ENCODE measurements around the gene DENND4B.

The DENND4B gene

GRCh38 chr1:153968408-153968807, 21.9 kb upstream of the DENND4B start:
- no peak for DNase-seq (ENCODE audit: low spot score)

DNA sequence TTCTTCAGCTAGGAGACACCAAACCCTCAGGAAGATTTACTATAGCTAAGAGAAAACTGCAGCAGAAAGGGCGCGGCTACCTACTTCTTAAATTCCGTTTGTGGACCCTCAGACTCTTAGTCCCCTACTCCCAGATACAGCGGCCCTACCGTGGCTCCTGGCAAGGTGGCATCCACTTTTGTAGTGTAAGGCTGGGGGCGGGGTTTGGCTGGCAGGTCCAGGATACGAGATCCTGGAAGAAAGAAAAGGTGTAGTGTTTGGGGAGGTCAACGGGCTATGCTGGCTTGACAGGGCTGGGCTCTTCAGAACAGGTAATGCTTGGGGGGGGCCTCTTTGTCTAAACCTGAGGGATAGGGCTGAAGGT, 21.5 kb upstream of the DENND4B start:
- no peak for DNase-seq (ENCODE audit: low spot score)

DNA sequence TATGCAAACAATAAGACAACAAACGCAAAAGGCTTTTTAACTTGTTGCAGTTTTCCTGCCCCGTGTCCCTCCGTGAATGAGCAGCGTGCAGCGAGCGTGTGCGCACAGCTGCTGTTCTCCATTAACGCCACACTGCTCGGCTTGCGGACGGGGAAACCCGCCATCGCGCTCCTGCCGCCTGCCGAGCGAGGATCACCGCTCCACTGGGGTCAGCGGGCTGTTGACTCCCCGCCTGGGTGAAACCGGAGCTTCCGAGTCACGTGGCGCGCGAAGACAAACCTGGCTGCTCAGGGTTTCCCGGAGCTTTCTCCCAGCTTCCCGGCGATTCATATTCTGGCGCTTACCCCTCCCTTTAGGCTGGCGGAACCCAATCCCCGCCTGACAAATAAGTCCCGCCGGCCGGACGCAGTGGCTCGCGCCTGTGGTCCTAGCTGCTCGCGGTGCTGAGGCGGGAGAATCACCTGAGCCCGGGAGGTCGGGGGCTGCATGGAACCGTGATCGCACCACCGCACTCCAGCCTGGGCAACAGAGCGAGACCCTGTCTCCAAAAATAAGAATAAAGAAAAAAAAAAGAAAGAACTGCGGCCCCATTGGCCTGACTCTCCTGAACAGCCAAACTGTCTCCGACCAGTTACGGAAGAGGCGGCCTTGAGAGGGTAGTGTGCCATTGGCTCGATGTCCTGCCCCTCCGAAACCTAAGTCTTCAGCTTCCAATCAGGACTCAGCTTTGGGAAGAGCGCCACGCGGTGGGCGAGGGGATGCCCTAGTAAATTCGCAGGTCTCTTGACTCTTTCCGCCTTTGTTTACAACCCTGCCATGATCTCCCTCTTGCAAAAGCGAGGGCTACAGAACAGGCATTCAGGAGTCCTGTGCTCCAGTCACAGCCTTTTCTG, 20.8 kb upstream of the DENND4B start, which contains the start of gene CREB3L4:
Gene CREB3L4 (plus strand): TSS at position 796 of the 893 bp plus-strand sequence. CDS start 624 bp downstream, outside the sequence.
- peak; percentile 93 for DNase-seq (ENCODE audit: low spot score)

GRCh38 chr1:153963850-153964331, 17.4 kb upstream of the DENND4B start:
- DNase-seq (ENCODE audit: low spot score): no peak

DNA sequence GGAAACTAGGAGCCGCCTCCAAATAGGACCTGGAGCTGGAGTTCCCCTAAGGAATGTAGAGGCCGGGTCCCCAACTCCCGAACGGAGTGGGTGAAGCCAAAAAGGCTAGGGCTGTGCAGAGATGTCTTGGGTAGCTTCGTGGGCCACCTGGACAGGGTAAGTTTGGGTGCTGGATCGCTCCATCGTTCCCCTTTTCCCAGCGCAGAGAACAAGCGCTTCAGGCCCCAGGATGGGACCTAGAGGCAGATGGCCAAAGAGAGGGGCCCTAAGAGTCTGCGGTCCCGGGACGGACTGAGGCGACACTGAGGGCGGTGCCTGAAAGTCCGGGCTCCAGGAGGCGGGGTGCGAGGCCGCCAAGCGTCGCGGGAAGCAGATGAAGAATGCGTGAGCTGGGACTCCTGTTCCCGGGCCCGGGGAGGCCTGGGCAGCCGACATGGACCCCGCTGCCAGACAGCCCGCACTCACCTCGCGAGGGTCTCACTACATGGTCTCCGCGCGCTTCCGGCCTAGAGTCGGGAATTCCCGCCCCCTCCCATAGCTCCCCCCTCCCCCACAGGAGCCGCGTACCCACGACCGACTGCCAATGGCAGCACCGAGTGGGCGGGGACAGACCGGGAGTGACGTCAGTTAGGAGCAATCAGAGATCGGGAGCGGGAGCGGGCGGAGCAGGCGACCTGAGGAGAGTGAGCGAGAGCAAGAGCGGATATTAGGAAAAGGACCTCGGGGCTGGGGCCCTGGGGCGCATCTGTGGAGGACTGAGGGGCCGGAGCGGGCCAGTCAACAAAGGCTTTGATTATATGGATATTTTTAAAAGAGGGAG, 16.7 kb upstream of the DENND4B start, which contains the start of gene SLC39A1:
Gene SLC39A1 (minus strand): TSS at position 508 of the 820 bp plus-strand sequence. CDS start 822 bp downstream, outside the sequence.
- DNase-seq (ENCODE audit: low spot score): peak; percentile 98

DNA sequence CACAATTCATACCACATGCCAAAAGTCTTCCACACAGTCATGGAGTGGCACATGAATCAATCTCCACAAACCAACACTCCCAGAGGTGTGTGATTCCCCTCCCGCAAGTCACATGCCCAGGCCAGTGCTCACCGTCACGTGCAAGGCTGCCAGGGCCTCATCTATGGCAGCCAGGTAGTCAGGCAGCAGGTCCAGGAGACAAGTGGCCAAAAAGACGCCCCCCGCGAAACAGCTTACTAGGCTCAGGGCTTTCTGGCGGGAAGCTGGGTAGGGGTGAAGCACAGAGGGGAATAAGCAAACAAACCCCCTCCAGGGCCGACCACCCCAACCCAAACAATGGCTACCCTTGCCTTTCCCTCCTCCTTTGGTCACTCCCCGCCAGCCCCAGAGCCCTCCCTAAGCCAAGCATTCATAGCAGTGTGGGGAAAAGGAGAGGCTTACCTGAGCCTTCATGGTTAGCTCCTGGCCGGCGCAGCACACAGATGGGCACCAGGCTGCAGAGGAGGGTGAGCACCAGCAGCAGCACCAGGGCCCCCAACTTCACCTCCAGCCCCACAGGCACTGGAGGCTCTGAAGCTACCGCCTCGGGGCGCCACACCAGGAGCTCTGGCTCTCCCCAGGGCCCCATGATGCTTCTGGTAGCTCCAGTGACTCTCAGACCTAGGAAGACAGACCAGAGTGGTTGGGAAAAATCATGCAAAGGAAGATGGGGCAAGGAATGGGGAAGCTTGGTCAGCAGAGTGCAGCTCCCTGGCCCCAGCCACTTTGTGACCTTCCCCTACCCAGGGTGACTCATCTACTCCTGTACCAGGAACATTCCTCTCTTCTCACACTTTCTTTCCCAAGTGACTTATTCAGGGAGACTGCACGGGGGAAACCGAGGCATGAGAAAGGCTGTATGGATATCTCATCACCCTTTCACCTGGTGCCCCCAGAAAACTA, 15.8 kb upstream of the DENND4B start:
- DNase-seq (ENCODE audit: low spot score): no peak

GRCh38 chr1:153961421-153961820, 14.9 kb upstream of the DENND4B start:
- DNase-seq (ENCODE audit: low spot score): no peak

DNA sequence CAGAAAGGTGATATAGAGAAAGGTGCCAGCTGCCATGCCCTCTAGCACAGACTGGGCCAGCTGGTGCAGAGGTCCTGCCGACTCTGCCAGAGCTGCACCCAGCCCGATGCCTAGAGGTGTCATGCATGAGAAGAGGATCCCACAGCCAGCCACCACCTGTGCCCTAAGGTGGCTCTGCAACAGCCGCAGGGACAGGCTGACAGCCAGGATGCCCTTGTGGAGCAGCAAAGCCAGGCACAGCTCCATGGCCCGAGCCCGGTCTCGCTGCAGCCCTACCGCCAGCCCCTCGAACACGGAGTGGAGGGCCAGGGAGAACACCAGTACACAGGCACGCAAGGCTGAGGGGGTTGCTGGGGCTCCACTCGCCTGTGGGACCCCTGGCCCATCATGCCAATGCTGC, 13.7 kb upstream of the DENND4B start:
- no peak for DNase-seq (ENCODE audit: low spot score)

- no peak for DNase-seq (ENCODE audit: low spot score)
Measured at GRCh38 chr1:153959454-153959853, 12.9 kb upstream of the DENND4B start.

DNA sequence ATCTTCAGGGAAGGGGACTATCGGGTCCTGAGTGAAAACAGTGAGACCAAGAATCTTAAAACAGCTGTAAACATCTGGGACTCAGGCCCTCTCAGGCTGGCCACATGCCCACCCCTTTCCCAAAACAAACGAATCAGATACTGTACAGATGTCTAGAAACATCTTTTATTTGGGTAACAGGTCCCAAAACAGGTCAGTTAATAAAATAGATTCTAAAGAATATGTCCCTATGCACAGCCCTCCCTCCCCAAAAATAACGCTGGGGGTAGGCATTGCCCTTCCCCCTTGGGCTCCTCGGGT, 12.4 kb upstream of the DENND4B start:
- DNase-seq (ENCODE audit: low spot score): no peak

DNA sequence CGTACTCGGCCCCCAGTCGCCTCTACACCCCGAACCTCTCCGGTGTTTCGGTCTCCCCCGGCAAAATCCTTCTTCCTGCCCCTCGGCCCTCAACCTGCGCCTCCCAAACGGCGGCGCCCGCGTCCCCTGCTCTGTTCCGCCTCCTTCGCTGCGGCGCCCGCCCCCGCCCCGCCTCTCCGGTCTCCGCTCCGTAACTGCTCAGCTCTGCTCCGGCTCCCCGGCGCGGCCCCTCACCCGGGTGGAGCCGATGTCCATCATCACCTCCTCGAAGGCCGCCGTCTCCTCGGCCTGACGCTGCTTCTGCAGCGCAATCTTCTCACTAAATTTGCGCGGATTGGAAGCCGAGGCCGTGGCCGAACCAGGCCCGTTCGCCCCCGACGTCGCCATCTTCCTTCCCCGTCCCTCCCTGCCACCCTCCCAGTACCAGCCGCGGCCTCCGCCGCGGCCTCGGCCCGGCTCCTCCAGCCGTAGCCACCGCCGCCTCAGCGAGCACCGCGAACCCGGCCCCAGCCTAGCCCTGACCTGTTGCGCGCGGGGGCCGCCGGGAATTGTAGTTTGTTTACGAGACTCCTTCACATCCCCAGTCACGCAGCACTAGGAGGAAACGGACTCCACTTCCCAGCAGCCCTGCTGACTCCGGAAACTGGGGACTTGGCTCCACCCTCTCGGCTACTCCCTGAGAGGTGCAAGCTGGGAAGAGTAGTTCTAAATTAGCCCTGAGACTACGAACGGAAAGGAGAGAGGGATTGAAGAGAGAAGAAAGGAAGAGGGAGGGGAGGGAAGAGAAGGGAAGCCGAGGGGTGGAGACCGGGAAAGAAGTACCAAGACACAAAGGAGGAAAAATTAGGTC, 11.8 kb upstream of the DENND4B start, which contains the start of gene CRTC2:
Gene CRTC2 (minus strand): TSS at position 502 of the 850 bp plus-strand sequence. CDS start 115 bp downstream, at position 387.
- DNase-seq (ENCODE audit: low spot score): peak; percentile 97

DNA sequence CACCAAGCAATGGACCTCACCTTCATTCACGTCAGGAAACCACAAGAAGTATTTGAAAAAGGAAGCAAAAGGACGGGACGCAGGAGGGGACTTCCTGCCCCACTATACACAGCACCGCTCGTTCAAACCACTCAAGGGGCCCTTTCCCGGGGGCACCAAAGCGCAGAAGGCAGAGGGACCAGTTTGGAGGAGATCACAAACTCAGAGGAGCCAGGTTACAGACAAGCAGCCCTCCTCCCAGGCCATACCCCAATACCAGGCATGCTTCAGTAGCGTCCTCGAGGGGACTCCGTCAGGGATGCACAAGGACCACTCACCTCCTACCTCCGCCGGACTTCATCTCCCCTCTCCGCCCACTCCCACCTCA, 11.2 kb upstream of the DENND4B start:
- DNase-seq (ENCODE audit: low spot score): no peak

DNA sequence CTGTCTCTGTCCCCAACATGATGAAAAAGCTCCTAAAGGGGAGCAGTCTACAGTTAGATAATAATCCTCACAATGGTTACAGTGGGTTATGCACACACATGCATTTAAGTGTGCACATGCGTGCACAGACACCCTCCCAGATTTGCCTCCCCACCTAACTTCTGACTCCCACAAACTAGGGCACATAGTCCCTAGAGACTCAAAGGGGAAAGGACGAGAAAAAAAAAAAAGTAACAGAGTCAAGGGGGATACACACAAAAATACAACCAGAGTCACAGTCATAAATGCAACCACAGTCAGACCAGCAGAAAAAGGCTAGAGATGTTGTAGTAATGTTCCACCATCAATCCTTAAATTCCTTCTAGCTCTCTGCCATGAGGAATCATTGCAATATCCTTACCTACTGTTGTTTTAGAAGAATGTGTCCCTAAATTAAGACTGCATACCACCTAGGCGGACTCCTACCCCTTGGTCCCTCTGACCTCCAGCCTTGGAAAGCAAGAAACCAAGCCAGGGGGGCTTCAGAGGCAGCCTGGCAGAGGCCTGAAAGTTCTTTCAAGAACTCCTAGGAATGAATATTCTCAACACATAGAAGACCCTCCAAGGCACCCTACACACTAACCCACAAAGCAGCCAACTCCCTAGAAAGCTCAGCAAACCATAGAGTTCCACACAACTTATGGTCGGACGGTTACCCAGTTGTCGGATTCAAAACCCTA, 10.6 kb upstream of the DENND4B start:
- no peak for DNase-seq (ENCODE audit: low spot score)

GRCh38 chr1:153954826-153955225, 8.3 kb upstream of the DENND4B start:
- no peak for DNase-seq (ENCODE audit: low spot score)

GRCh38 chr1:153953859-153954365, 7.4 kb upstream of the DENND4B start:
- no peak for DNase-seq (ENCODE audit: low spot score)

- DNase-seq (ENCODE audit: low spot score): no peak
Measured at GRCh38 chr1:153951801-153952200, 5.3 kb upstream of the DENND4B start.

DNA sequence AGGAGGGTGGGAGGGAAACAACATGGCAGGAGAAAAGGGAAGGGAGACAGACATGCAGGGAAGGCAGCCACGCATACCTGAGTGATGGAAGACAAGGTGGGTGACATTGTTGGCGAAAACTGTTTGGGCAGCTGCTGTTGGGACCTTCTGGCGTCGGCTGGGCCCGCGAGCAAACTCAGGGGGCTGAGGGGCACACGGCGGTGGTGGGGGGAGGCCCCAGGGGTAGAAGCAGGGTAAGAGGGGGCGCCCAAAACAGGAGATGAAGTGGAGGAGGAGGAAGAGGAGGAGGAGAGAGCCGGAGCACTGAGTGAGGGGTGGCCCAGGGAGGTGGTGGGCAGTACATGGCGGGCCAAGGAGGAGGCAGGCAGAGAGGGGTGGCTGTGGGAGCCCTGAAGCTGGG, 4.7 kb upstream of the DENND4B start:
- no peak for DNase-seq (ENCODE audit: low spot score)

- peak; percentile 82 for DNase-seq (ENCODE audit: low spot score)
Measured at GRCh38 chr1:153945795-153946621, 510 bp downstream of the DENND4B start.
